GM21619 (cell line): Measurements from ENCODE around the gene CNDP2.
"Not testable (repeated sequence)": the region's sequence is repeated elsewhere in the genome, so short reads cannot be mapped to it uniquely, and the experiment has no call there.

Experiments used
- ATAC-seq: cut with Tn5 transposase; IDR thresholded peaks from one replicate; pipeline ENCODE4 v1.9.1; 2021; ENCODE audit not compliant: unreplicated experiment

CNDP2 gene

DNA sequence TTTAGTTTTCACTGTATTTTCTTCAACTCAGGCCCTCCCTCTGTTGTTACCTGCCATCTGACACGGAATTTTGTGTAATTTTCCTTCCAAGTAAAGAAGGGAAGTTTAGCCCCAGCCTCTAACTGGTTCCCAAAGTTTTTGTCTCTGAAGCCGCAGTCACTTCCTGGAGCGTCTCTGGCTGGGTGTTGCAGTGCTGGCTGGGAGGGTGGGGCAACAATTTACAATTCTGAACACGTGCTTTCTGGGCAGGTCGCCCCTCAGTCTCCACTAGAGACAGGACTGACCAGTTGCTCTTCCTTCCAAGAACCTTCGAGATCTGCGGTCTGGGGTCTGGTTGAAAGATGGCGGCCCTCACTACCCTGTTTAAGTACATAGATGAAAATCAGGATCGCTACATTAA is 3.5 kb downstream of the CNDP2 start:
- peak; percentile 47 for ATAC-seq

DNA sequence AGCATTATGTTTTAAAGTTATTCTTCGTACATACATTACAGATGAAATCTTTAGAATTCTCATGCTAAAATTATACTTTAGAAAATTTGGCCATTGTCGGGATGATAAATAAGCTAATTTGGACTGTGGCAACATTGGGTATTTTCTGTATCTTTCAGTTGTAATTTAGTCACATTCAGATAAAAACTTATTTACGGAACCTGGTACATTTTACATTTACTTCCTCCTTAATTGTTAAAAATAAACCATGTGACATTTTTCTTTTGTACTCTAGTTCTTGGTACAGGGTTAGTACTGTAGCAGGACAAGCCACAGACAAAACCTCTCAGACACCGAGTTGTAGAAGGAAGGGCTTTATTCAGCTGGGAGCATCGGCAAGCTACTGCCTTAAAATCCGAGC is 4.2 kb downstream of the CNDP2 start:
- ATAC-seq: no peak

DNA sequence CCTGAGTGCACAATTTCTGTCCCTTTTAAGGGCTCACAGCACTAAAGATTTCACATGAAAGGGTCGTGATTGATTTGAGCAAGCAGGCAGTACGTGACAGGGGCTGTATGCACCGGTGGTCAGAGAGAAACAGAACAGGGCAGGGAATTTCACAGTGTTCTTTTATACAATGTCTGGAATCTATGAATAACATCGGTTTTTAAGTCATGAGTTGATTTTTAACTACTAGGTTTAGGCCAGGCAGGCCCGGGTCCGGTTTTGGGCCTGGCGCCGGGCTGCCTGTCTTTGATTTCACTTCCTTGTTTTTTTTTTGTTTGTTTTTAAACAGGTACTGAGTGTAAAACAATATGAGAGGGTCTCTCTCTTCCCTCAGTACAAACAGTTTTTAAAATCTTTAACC is 4.6 kb downstream of the CNDP2 start:
- ATAC-seq: not testable (repeated sequence)

DNA sequence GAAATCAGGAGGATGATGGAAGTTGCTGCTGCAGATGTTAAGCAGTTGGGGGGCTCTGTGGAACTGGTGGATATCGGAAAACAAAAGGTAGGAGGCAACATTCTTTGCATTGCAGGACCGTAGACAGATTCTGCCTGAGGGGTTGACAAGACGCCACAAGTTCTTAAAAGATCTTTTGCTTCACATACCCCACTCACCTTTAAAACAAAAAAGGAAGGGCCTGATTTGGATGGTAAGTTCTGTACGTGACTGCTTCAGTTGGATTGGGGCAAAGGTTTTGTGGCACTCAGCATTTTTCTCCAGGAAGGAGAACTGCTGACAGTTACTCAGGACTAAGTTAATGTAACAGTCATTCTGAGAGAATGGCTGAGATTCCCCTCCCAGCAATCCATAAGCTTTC is 5.2 kb downstream of the CNDP2 start:
- ATAC-seq: no peak

DNA sequence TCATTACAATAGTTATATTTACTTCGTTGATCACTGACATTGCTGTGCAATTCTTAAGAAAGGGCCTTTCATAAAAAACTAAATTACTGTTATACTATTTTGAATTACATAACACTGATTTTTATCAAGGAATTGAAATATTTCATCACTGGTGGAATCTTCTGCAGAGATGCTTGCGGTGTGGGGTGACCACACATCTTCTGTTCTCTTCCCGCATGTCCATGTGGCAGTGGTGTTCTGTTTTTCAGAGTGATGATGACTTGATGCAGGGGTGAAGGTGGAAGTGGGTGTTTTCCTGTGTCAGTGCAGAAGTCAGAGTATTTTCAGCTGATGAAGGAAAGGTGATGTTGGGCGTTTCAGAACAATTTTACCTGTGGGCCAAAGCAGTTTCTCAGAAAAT is 7.0 kb downstream of the CNDP2 start:
- ATAC-seq: no peak

DNA sequence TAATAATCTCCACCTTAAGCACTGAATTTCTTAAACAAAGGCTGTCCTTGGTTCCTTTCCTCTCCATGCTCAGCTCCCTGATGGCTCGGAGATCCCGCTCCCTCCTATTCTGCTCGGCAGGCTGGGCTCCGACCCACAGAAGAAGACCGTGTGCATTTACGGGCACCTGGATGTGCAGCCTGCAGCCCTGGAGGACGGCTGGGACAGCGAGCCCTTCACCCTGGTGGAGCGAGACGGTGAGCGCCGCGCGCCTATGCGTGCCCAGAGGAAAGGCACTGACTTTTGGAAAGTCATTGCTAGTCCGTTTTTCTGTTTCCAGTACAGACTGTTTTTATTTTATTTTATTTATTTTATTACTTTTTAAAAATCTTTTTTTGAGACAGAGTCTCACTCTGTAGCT is 9.6 kb downstream of the CNDP2 start:
- no peak for ATAC-seq

DNA sequence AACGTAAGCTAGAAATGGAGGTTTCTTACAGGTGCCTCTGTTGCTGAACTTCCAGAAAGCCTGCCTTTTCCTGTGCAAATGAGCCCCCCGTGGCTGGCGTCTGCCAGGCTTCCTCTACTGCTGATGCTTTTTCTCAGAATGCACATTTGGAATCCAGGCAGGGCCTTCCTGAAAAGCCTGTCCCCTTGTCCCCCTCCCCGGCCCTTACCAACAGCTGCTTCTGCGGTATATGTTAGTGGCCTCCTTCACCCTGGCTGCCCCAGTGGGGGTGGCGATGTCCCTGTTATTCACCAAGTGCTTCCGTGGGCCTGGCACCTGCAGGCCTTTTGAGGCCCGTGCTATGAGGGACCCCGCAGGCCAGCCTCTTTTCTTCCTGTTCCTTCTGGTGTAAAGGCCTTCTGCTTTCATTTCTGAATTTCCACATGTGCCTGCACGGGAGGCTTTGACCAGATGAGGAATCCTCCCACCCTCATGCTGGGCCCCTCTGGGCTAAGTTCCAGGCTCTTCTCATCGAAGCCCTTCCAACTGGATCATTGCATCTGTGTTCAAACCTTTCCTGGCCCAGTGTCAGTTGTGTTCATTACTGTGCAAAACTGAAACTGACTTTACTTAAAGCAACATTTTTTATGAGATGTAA is 10.4 kb downstream of the CNDP2 start:
- ATAC-seq: no peak

DNA sequence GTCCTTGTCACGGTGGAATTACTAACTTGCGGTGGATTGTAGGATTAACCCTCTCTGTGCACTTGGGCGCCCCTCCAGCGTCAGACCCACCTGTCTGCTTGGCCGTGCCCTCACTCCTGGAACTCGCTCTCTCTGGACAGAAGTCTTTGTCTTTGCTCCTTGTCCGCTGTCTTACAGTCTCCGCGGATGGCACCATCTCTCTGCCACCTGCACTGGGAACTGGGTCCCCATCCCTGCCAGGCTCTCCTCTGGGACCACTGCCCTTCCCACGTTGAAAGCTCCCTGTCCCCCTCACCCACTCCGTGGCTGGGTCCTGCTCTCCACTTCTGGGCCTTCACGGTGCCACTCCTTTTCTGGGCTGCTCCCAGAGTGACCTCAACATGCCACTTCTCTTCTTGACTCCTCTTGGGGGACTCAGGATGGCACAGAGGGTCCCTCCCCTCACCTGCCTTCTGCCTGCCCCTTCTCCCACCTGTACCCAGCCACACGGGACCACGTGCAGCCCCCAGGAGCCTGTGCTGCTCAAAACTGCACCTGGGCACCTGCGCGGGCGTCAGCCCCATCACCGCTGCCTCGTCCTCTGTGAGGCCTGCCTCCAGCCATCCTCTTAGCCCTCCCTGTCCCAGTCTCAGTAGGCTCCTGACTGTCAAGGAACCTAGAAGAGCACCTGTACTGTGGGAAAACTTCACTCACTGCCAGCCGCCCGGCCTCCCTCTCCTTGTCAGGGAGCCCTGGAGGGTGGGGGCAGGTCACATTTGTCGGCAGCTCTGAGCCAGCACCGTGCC is 11.1 kb downstream of the CNDP2 start:
- no peak for ATAC-seq

DNA sequence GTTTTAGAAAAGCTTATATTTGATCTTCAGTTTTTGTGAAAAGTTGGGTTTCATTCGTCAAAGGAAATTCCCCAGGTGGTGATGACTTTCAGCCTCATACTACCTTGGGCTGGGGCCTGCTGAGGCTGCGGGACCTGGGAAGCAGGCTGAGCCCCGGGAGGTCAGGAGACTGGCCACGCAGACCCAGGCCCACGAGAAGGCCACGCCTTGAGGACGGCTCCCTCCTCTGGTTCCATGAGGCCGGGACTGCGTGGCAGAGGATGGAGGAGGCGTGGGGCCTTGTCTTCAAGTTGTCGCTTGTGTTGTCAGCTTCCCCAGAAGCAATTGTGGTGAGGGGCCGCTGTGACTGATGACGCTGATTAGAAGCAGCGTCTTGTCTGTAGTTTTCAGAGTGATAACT is 11.8 kb downstream of the CNDP2 start:
- no peak for ATAC-seq

DNA sequence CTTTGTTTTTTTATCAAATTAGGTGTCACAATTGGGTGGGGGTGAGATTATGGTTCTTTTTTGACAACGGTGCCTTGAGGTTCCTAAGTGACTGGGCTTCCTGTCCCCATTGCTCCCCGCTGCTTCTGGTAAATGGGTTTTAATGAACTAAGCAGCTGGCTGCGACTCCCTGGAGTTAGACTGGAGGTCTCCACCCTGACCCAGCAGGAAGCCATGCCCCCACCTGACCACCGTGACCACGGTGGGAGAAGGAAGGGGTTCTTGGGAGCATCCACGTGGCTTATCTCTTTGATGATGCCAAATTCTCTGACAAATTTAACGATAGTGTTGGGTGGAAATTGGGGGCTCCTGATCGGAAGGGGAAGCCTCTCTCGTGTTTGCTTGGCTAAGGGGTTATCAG is 12.2 kb downstream of the CNDP2 start:
- ATAC-seq: no peak

DNA sequence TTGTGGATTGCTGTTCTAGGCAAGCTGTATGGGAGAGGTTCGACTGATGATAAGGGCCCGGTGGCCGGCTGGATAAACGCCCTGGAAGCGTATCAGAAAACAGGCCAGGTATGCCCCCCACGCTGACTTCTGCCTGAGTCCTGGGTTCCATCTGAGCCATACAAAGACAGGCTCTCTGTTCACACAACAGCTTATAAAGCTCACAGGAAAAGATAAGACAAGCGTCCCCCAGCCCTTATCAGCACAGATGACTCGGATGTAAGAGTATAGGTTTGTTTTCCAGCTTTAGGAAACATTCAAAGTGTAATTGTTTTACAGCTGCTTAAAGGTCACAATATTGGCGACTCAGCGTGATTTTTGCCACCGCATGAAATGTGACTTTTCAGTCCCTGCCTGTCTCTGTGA is 12.7 kb downstream of the CNDP2 start:
- no peak for ATAC-seq

DNA sequence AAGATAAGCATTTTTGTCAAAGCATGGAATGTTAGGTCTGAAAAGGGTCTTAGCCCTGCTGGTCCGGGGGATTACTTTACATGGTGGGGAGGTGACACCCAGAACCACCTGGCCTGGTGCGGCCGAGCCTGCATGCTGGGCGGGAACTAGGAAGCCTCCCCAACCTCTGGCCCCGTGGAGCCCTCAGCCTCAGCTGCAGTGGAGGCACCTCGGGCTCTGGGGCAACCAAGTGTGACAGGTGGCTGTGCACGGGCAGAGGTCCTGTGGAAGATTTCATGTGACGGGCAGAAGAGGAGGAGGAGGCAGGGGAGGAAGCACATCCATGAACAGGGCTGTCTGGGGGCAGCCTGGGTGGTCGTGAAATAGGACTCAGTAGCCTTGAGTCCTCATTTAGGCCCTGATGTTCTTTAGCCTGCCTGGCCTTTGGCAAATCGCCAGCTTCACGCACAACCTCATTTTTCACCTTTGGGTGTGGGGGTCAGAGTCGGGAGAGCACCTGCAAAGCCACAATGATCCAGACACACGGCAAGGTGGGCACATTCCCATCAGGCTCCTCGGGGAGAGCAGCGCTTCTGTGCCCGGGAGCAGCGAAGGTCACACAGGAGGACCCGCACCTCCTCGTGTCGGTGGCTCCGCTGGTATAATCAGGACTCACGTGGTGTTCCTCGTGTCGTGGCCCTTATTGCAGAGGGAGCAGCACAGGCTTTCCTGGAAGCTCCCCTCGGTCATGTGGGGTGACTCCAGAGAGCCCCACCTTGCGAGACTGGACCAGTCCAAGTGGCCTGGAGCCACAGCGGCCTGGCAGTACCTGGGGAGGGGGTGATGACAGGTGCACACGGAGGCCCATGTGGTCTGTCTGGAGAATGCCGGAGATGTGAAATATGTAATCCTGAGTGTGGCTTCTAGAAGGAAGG is 13.9 kb downstream of the CNDP2 start:
- no peak for ATAC-seq

DNA sequence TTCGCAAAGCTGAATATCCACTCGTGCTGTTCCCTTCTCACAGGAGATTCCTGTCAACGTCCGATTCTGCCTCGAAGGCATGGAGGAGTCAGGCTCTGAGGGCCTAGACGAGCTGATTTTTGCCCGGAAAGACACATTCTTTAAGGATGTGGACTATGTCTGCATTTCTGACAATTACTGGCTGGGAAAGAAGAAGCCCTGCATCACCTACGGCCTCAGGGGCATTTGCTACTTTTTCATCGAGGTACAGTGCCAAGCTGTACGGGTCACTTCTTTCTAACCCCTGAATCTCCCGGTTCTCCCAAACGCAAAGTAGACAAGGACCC is 14.6 kb downstream of the CNDP2 start:
- ATAC-seq: no peak

DNA sequence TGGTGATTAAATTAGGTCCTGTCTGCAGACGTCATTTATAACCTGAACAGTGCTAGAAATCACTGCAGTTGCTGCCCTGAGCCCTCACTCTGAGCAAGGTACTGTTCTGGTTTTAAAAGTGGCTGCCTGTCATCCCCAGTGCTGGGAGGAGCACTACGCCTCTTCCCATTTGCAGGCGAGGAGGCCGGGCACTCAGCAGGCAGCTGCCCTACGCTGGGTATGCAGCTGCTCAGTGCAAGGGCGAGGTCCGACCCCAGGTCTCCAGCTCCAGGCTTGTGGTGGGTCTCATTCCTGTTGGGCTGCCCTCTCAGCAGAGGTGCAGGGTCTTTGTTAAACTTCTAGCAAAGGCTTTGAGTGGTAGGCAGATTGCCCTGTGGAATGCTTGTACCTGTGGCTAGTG is 15.7 kb downstream of the CNDP2 start:
- no peak for ATAC-seq

DNA sequence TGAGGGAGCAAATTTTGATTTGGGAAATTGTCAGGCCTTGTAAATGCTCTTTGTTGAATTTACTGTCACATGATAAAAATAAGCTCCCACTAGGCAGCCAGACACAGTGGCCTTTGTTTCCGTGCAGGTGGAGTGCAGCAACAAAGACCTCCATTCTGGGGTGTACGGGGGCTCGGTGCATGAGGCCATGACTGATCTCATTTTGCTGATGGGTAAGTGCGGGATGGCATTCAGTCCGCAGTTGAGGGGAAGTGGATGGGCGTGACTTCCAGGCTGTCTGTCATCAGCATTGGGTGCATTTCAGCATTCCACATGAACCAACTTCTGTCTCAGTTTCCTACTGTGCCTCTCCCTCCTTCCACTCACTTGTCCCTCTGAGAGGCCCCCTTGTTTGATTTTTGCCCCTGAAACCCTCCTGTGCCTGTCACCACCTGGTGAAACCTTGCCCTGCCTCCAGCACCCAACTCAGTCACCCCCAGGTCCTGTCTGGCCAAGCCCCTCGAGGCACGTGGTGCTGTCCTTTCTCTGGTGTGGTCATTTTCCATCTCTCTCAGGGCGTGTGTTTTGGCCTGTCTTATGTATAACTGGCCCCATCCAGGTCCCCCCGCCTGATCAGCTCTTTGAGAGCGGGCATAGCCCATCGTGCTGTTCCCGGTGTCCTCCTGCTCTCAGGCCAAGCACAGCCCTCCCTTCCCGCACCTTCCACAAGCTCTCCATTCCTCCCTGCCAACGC is 16.3 kb downstream of the CNDP2 start:
- no peak for ATAC-seq

DNA sequence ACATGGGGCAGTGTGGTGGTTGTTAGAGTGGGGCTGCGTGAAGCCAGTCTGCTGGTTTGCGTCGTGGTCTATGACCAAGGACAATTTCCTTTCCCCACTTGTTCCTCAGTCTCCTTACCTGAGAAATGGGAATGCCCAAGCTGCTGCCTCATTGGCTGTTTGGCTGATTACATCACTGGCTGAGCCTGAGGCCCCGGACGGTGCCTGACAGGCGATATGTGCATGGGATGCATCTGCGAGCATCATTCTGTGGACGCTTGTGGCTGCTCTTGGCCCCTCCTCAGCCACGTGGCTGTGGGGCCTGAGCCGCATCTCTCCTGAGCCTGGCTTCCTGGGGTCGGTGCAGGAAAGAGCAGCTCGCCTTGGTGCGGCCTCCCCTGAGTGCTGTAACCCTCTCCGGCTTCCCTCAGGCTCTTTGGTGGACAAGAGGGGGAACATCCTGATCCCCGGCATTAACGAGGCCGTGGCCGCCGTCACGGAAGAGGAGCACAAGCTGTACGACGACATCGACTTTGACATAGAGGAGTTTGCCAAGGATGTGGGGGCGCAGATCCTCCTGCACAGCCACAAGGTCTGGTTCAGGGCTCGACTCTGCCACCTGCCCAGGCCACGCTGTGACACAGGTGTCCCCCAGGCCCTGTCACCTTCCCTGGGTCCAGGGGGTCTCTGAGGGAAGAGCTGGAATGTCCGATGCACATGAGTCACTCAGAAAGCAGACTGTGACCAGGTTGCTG is 17.2 kb downstream of the CNDP2 start:
- ATAC-seq: no peak

DNA sequence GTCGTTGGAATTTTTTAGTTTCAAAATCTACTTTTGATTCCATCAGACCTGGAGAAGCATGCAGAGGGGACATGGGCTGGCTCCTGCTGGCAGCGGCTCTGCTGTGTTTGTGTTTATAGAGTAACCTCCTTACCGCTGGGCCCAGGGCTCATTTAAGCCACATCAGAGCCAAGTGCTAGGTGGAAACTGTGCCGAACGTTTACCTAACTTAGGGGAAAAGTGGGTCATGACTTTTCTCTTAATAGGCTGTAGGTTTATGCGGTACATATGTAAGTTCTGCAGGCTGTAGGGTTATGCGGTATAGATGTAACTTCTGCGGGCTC is 17.7 kb downstream of the CNDP2 start:
- no peak for ATAC-seq

DNA sequence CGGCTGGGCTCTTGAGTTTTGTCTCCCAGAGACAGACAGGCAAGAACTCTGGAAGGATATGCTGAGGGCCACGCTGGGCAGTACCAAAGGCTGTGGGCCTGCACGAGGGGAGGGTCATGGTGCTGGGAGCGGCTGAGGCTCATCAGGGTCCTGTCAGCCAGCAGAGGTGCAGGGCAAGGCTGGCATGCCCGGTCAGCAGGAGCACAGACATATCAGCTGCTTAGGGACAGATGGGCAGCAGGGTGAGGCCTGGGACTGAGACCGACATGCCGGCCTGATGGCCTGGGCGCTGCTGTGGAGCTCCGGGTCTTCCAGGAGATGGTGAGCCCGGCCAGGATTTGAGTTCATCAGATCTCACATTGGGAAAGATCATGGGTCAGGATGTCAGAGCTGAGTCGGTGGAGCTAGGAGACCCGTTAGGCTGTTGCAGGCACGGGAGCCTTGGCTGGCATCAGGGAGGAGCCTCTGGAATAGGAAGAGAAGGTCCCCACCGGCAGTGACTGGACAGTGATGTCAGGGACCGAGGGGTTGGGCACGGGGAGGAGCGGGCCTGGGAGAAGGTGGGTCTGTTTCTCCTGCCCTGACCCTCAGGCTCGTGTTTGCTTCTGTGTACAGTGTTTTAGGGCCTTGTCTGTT is 18.8 kb downstream of the CNDP2 start:
- ATAC-seq: no peak

DNA sequence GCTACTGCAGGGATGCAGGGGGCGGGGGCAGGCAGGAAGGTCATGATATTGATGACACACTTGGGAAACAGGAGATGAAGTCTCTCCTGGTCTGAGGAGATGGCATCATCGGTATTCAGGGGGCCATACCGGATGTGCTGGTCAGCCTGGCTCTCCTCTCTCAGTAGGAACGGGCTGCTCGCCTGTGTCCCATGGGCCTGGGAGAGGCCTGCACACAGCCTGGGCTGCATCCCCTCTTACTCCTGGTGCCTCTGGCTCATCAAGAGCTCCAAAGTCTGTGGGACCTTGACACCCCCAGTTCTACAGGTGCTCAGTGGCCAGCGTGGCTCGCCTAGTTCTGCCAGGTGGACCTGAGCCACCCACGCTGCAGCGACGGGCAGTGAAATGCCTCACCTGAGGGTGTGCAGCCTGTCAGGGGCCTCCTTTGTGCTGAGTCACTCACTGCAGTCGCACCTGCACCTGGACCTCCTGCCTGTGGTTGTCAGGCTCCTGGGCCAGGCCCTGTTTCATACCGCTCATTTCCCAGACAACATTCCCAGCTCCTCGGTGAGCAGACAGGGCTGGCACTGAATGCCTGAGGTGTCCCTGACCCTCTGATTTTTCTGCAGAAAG is 19.6 kb downstream of the CNDP2 start:
- ATAC-seq: no peak
